Endothelial cell of umbilical vein (primary cell): ENCODE data around the gene MKLN1. TPM values are rescaled to one million over a fixed set of nuclear protein-coding genes. Genes with fewer than 3 reads are reported as not detected.

Source experiments
- BruUV-seq: library from RNA; stranded (reverse); fragments of 400-500 nt; replicated peaks from 2 replicates; lab custom pipeline; 2021; lab: Mats Ljungman, UMichigan
- CTCF ChIA-PET: fragments of 300-600, 350-600 bp; sonication (Branson Sonifier 250); formaldehyde crosslinking; loops from one replicate; lab custom pipeline; 2021; ENCODE audit warnings: antibody characterized with exemption, inconsistent platforms; lab: Charles Lee
- POLR2A ChIA-PET: fragments of 300-600, 350-600 bp; sonication (Branson Sonifier 250); formaldehyde crosslinking; loops from one replicate; lab custom pipeline; 2021; ENCODE audit warnings: antibody characterized with exemption, inconsistent platforms; lab: Charles Lee
- DNase-seq: peaks from one replicate; pipeline ENCODE4 v3.0.0-alpha.2; 2011; ENCODE audit warnings: low read depth, low spot score
- FAIRE-seq: peaks from 2 replicates; lab custom pipeline; 2011; peaks lifted over from hg19 to GRCh38; lab: Jason Lieb, UNC
- H2AFZ ChIP-seq: 2 replicates; pipeline ENCODE4 v1.6.0; 2012; ENCODE audit warnings: low read depth, low read length, control low read depth, inconsistent platforms
- H3K27ac ChIP-seq: 2 replicates; pipeline ENCODE4 v1.5.1; 2011; ENCODE audit warnings: low read depth, mild to moderate bottlenecking, control low read depth, low read length, moderate library complexity; ENCODE audit not compliant: insufficient read depth
- H3K27me3 ChIP-seq, 2 experiments: 2 replicates each; pipeline versions ENCODE4 v1.6.0 to v1.6.1; 2011; ENCODE audit warnings: low read length in 2 of 2, mixed read lengths in 1 of 2; ENCODE audit not compliant: control insufficient read depth in 2 of 2, insufficient read depth in 2 of 2
- H3K36me3 ChIP-seq, 2 experiments: 2 replicates in 1 of 2; 3 replicates in 1 of 2; pipeline ENCODE4 v1.5.1; 2011; ENCODE audit warnings: low read length in 2 of 2, mild to moderate bottlenecking in 1 of 2, moderate library complexity in 1 of 2; ENCODE audit not compliant: control insufficient read depth in 2 of 2, insufficient read depth in 2 of 2; ENCODE audit errors: extremely low read depth in 1 of 2
- H3K4me1 ChIP-seq: 3 replicates; pipeline ENCODE4 v1.5.1; 2011; ENCODE audit warnings: mild to moderate bottlenecking, low read length; ENCODE audit not compliant: control insufficient read depth, insufficient read depth; ENCODE audit errors: extremely low read depth
- H3K4me2 ChIP-seq: 2 replicates; pipeline ENCODE4 v1.6.1; 2011; ENCODE audit warnings: low read length, control low read depth, mixed read lengths; ENCODE audit not compliant: insufficient read depth
- H3K4me3 ChIP-seq, 3 experiments: fragments of 200-600 bp in 1 of 3; sonication (generic), shearing (Covaris generic) in 1 of 3; replicated peaks in 1 of 3; 2 replicates each; pipeline ENCODE4 v1.5.1; 2011 to 2016; ENCODE audit warnings: control low read depth in 3 of 3, low read length in 3 of 3, mild to moderate bottlenecking in 2 of 3, inconsistent platforms in 1 of 3, low read depth in 1 of 3, moderate library complexity in 1 of 3; ENCODE audit not compliant: insufficient read depth in 1 of 3
- H3K79me2 ChIP-seq: 2 replicates; pipeline ENCODE4 v1.6.0; 2012; ENCODE audit warnings: low read length, inconsistent platforms; ENCODE audit not compliant: control insufficient read depth, insufficient read depth
- H3K9ac ChIP-seq: replicated peaks from 2 replicates; pipeline ENCODE3; 2011; ENCODE audit warnings: low read length, control low read depth; ENCODE audit not compliant: insufficient read depth; ENCODE audit errors: extremely low read depth
- H3K9me1 ChIP-seq: replicated peaks from 3 replicates; pipeline ENCODE4 v1.6.0; 2011; ENCODE audit warnings: mild to moderate bottlenecking, low read length; ENCODE audit not compliant: control insufficient read depth, insufficient read depth; ENCODE audit errors: extremely low read depth
- H3K9me3 ChIP-seq: replicated peaks from 2 replicates; pipeline ENCODE4 v1.5.1; 2012; ENCODE audit warnings: low read length, inconsistent platforms; ENCODE audit not compliant: control insufficient read depth, insufficient read depth
- H4K20me1 ChIP-seq: replicated peaks from 2 replicates; pipeline ENCODE3; 2011; ENCODE audit warnings: mild to moderate bottlenecking, low read length; ENCODE audit not compliant: control insufficient read depth, insufficient read depth; ENCODE audit errors: extremely low read depth
- EZH2 ChIP-seq: IDR thresholded peaks from 2 replicates; pipeline ENCODE4 v1.6.1; 2012; ENCODE audit warnings: borderline replicate concordance, low read depth, mild to moderate bottlenecking, moderate library complexity, low read length, inconsistent platforms; ENCODE audit not compliant: severe bottlenecking
- FOS ChIP-seq: IDR thresholded peaks from 2 replicates; pipeline ENCODE4 v1.6.1; 2011; ENCODE audit warnings: mild to moderate bottlenecking, low read length, moderate library complexity, borderline replicate concordance; ENCODE audit not compliant: insufficient read depth
- GATA2 ChIP-seq: IDR thresholded peaks from 2 replicates; pipeline ENCODE4 v1.7.0; 2011; ENCODE audit warnings: low read depth, mild to moderate bottlenecking, moderate library complexity, mixed read lengths, low read length; ENCODE audit not compliant: insufficient read length, insufficient read depth
- JUN ChIP-seq: IDR thresholded peaks from 2 replicates; pipeline ENCODE4 v1.6.1; 2011; ENCODE audit warnings: borderline replicate concordance, low read depth; ENCODE audit not compliant: insufficient read length, insufficient read depth
- MAX ChIP-seq: IDR thresholded peaks from 2 replicates; pipeline ENCODE4 v1.6.1; 2011; ENCODE audit not compliant: insufficient read depth, insufficient read length
- MYC ChIP-seq: IDR thresholded peaks from one replicate; pipeline ENCODE4 v1.6.1; 2011; ENCODE audit warnings: mild to moderate bottlenecking, low read depth, low read length
- POLR2A ChIP-seq: IDR thresholded peaks from 2 replicates; pipeline ENCODE4 v1.6.1; 2012; ENCODE audit warnings: low read depth, mild to moderate bottlenecking, control low read depth, low read length
- POLR2AphosphoS5 ChIP-seq: IDR thresholded peaks from 2 replicates; pipeline ENCODE4 v1.6.1; 2012; ENCODE audit warnings: low read depth, mild to moderate bottlenecking, control low read depth, low read length, moderate library complexity; ENCODE audit not compliant: insufficient read depth
- dilution Hi-C: fragments of 300-500 bp; cut with MboI; formaldehyde crosslinking; loops from one replicate; pipeline ENCODE4 v1.15.0; 2019; ENCODE audit warnings: low sequenced_read_pairs; ENCODE audit not compliant: extremely low pct_ligation_motif_present
- intact Hi-C: fragments of 100-400 bp; cut with micrococcal nuclease; formaldehyde crosslinking; loops from one replicate; pipeline ENCODE4 v1.10.0; 2022
- polyA plus RNA-seq, 4 experiments: library from polyadenylated mRNA; depleted of rRNA in 3 of 4; stranded (reverse) in 3 of 4; unstranded in 1 of 4; fragments of >200 nt; gene quantifications; 2 replicates each; pipeline versions ENCODE4 v1.2.1 to v1.2.3, GENCODE V29; 2011 to 2012; ENCODE audit warnings: missing spikeins in 1 of 4
- total RNA-seq: library from RNA; stranded (reverse); gene quantifications from 2 replicates; pipeline ENCODE4 v1.2.3, GENCODE V29; 2021
- TF ChIP-seq, protein P1 (sequence below), 2 donors: IDR thresholded peaks; 1 replicate in 1 of 2; 2 replicates in 1 of 2; pipeline ENCODE4 v1.5.1; 2011; ENCODE audit warnings: low read length in 2 of 2, mild to moderate bottlenecking in 2 of 2, moderate library complexity in 2 of 2, control low read depth in 1 of 2, inconsistent platforms in 1 of 2, low read depth in 1 of 2; ENCODE audit not compliant: insufficient read depth in 1 of 2; ENCODE audit errors: extremely low read depth in 1 of 2

The MKLN1 gene
- total and polyA plus RNA-seq, 2 donors (not counting 3 experiments of a cell fraction or from before 2014, with no cell fraction given) = 12.2 to 32.1 TPM

DNA sequence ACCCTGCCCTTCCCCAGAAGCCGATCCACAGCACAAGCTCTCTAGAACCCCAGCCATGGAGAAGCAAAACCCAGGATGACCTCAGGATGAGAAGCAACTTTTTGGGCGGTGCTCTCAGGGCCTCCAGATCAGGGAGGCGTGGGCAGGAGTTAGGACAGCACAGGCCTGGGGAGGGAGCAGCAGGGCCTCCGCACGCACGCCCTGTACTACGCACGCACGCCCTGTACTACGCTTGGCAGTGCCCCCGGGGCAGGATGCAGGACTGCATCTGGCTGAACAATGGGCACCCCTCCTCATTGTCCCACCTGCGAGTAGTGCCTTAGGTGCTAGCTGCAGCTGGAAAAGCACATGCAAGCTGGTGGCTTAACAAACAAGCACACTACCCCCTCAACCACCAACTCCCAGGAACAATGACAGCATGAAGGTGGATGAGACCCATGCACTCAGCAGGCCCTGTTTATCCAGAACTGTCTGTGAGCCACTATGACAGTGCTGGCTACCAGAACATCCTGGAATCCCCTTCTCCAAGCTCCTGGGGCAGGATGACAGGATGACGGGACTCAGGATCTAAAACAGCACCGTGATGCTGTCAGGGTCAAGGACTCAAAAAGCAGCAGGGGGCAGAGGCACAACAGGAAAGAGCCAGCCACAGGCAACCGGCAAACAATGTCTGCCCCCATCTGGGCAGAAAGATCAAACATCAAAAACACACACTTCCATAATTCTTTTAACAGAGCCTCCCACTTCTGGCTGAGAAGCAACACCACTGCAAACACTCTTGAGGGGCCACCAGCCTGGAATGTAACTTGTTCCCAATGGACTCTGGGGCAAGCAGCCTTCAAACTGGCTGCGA, 217.0 kb downstream of the MKLN1 start:
- Histone ChIP-seq H3K4me2 (no peak overlapping the region), H3K79me2 (peaks cover 88% of the 10 kb centered on the region), H3K27ac (peak overlapping the region; percentile 32), H3K36me3 (no peaks in the 10 kb centered on the region), H3K4me3 (no peak overlapping the region), H3K9me3 (no peaks in the 10 kb centered on the region), H3K27me3 (no peaks in the 10 kb centered on the region), H3K9ac (no peak overlapping the region), H2AFZ (no peak overlapping the region), H3K9me1 (no peaks in the 10 kb centered on the region), H4K20me1 (no peaks in the 10 kb centered on the region), H3K4me1 (peaks cover 41% of the 10 kb centered on the region)
- BruUV-seq = no TSS peak
- intact Hi-C loops (loop anchor here (1.0 to 2.0 kb wide), 4 partner anchors 16 to 110 kb away; no protein-coding TSS in a partner anchor), dilution Hi-C loops (no loop called here)
- TF ChIP-seq, protein P1, sequence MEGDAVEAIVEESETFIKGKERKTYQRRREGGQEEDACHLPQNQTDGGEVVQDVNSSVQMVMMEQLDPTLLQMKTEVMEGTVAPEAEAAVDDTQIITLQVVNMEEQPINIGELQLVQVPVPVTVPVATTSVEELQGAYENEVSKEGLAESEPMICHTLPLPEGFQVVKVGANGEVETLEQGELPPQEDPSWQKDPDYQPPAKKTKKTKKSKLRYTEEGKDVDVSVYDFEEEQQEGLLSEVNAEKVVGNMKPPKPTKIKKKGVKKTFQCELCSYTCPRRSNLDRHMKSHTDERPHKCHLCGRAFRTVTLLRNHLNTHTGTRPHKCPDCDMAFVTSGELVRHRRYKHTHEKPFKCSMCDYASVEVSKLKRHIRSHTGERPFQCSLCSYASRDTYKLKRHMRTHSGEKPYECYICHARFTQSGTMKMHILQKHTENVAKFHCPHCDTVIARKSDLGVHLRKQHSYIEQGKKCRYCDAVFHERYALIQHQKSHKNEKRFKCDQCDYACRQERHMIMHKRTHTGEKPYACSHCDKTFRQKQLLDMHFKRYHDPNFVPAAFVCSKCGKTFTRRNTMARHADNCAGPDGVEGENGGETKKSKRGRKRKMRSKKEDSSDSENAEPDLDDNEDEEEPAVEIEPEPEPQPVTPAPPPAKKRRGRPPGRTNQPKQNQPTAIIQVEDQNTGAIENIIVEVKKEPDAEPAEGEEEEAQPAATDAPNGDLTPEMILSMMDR (IDR thresholded peaks at IDR 0.05; ENCODE audit: extremely low read depth in 1 of 2, insufficient read depth in 1 of 2, low read depth in 1 of 2, low read length in 2 of 2) = peak; percentile 21 to 26
- TF ChIP-seq MYC = no peak
- FAIRE-seq (peak; percentile 87), DNase-seq (peak; percentile 77)
- ChIA-PET CTCF (interaction anchor here (0.6 to 4.7 kb wide), 14 partner anchors 9 to 112 kb away, joined by 3 to 29 read pairs (median 6); no protein-coding TSS in a partner anchor), POLR2A (interaction anchor here (1.3 kb wide), 1 partner anchor 8 kb away, joined by 3 read pairs; no protein-coding TSS in a partner anchor)

GRCh38 chr7:131546126-131546525, 218.4 kb downstream of the MKLN1 start:
- dilution Hi-C loops (no loop called here), intact Hi-C loops (loop anchor here (1.0 kb wide), 1 partner anchor 8 kb away; no protein-coding TSS in a partner anchor)
- Histone ChIP-seq H3K4me2 (peak overlapping the region; percentile 32), H3K9me1 (no peaks in the 10 kb centered on the region), H3K79me2 (peaks cover 88% of the 10 kb centered on the region), H2AFZ (no peak overlapping the region), H3K4me3 (no peak overlapping the region), H3K9me3 (no peaks in the 10 kb centered on the region), H3K36me3 (no peaks in the 10 kb centered on the region), H4K20me1 (no peaks in the 10 kb centered on the region), H3K4me1 (peaks cover 31% of the 10 kb centered on the region), H3K9ac (no peak overlapping the region), H3K27ac (no peak overlapping the region), H3K27me3 (no peaks in the 10 kb centered on the region)
- POLR2A ChIA-PET = interaction anchor here (0.6 kb wide), 1 partner anchor 639 kb away, joined by 7 read pairs; no protein-coding TSS in a partner anchor
- BruUV-seq = no TSS peak
- peak; percentile 23 for DNase-seq
- TF ChIP-seq JUN (no peak), EZH2 (no peak), POLR2A (no peak), GATA2 (no peak), MAX (no peak), POLR2AphosphoS5 (no peak), MYC (no peak), FOS (no peak)
- TF ChIP-seq, protein P1 (IDR thresholded peaks at IDR 0.05; ENCODE audit: extremely low read depth in 1 of 2, insufficient read depth in 1 of 2, low read depth in 1 of 2, low read length in 2 of 2) = no peak
- peak; percentile 54 for FAIRE-seq
- CTCF ChIA-PET = interaction anchor here (0.9 to 4.7 kb wide), 18 partner anchors 8 to 111 kb away, joined by 3 to 29 read pairs (median 7); no protein-coding TSS in a partner anchor
